GM23338 (cell line): ENCODE measurements around the gene CXCR5. TPM values are rescaled to one million over a fixed set of nuclear protein-coding genes. Genes with fewer than 3 reads are reported as not detected.
A peak's percentile ranks its signal among the peaks of the same experiment; 100 is the strongest.

Experiments
- ATAC-seq: fragments of 200-7000 bp; cut with Tn5 transposase; 3 replicates; pipeline ENCODE4 v1.9.1; 2020
- DNase-seq: peaks from one replicate; pipeline ENCODE4 v3.0.0-alpha.2; 2015; ENCODE audit warnings: low spot score
- H2AFZ ChIP-seq: fragments of 200-600 bp; sonication (generic); 2 replicates; pipeline ENCODE4 v1.8.0; 2016; ENCODE audit warnings: antibody characterized with exemption, mild to moderate bottlenecking, moderate library complexity
- H3F3A ChIP-seq: fragments of 200-600 bp; sonication (generic); replicated peaks from 2 replicates; pipeline ENCODE4 v1.8.0; 2017; ENCODE audit warnings: antibody characterized with exemption, mixed run types, low read depth
- H3K27ac ChIP-seq: fragments of 200-600 bp; sonication (generic); 2 replicates; pipeline ENCODE4 v1.6.1; 2016; ENCODE audit warnings: low read depth
- H3K27me3 ChIP-seq: fragments of 200-600 bp; sonication (generic); 2 replicates; pipeline ENCODE4 v1.8.0; 2016; ENCODE audit warnings: mild to moderate bottlenecking, mixed run types, moderate library complexity; ENCODE audit not compliant: insufficient read depth
- H3K36me3 ChIP-seq: fragments of 200-600 bp; sonication (generic); 2 replicates; pipeline ENCODE4 v1.8.0; 2016; ENCODE audit warnings: mild to moderate bottlenecking; ENCODE audit not compliant: insufficient read depth
- H3K4me1 ChIP-seq: fragments of 200-600 bp; sonication (generic); 2 replicates; pipeline ENCODE4 v1.8.0; 2016; ENCODE audit warnings: mild to moderate bottlenecking, moderate library complexity; ENCODE audit not compliant: insufficient read depth
- H3K4me2 ChIP-seq: fragments of 200-600 bp; sonication (generic); 2 replicates; pipeline ENCODE4 v1.7.1; 2017; ENCODE audit warnings: mixed run types
- H3K4me3 ChIP-seq: fragments of 200-600 bp; sonication (generic); 2 replicates; pipeline ENCODE4 v1.6.1; 2016; ENCODE audit warnings: mixed run types
- H3K79me2 ChIP-seq: fragments of 200-600 bp; sonication (generic); replicated peaks from 2 replicates; pipeline ENCODE4 v1.8.0; 2017; ENCODE audit warnings: mild to moderate bottlenecking; ENCODE audit not compliant: insufficient read depth
- H3K9me2 ChIP-seq: fragments of 200-600 bp; sonication (generic); 2 replicates; pipeline ENCODE4 v1.8.0; 2017; ENCODE audit not compliant: insufficient read depth
- H4K20me1 ChIP-seq: fragments of 200-600 bp; sonication (generic); replicated peaks from 2 replicates; pipeline ENCODE4 v1.8.0; 2017; ENCODE audit warnings: mild to moderate bottlenecking; ENCODE audit not compliant: insufficient read depth
- H3K27ac Mint-ChIP-seq: 2 replicates; pipeline ENCODE4 v1.8.0; 2020; ENCODE audit warnings: inconsistent platforms, mild to moderate bottlenecking, moderate library complexity, mixed read lengths
- H3K27me3 Mint-ChIP-seq: 3 replicates; pipeline ENCODE4 v1.8.0; 2022; ENCODE audit warnings: low read depth, mild to moderate bottlenecking, moderate library complexity, mixed read lengths, inconsistent platforms; ENCODE audit not compliant: insufficient read depth, poor library complexity
- H3K36me3 Mint-ChIP-seq: 3 replicates; pipeline ENCODE4 v1.8.0; 2021; ENCODE audit warnings: low read depth, mild to moderate bottlenecking, inconsistent platforms, moderate library complexity, mixed read lengths
- H3K4me1 Mint-ChIP-seq: 3 replicates; pipeline ENCODE4 v1.8.0; 2020; ENCODE audit warnings: mild to moderate bottlenecking, inconsistent platforms, mixed read lengths
- H3K4me3 Mint-ChIP-seq: 3 replicates; pipeline ENCODE4 v1.8.0; 2021; ENCODE audit warnings: moderate library complexity, mild to moderate bottlenecking, inconsistent platforms, mixed read lengths
- H3K9me3 Mint-ChIP-seq: 3 replicates; pipeline ENCODE4 v1.8.0; 2020; ENCODE audit warnings: moderate library complexity, mild to moderate bottlenecking, inconsistent platforms, mixed read lengths
- CREB1 ChIP-seq: fragments of 250-450 bp; sonication (Bioruptor Pico); IDR thresholded peaks from 2 replicates; pipeline ENCODE4 v1.5.0; 2020; ENCODE audit warnings: low read depth, mild to moderate bottlenecking, moderate library complexity
- EZH2 ChIP-seq: fragments of 200-600 bp; sonication (generic); IDR thresholded peaks from one replicate; pipeline ENCODE4 v1.8.0; 2017; ENCODE audit warnings: antibody characterized with exemption, mild to moderate bottlenecking, low read depth; ENCODE audit not compliant: unreplicated experiment
- EZH2phosphoT487 ChIP-seq: fragments of 200-600 bp; sonication (generic); IDR thresholded peaks from one replicate; pipeline ENCODE4 v1.8.1; 2018; ENCODE audit warnings: antibody characterized with exemption; ENCODE audit not compliant: unreplicated experiment
- JUNB ChIP-seq: IDR thresholded peaks from one replicate; pipeline ENCODE4 v1.6.1; 2016; ENCODE audit warnings: antibody characterized with exemption; ENCODE audit not compliant: unreplicated experiment
- NANOG ChIP-seq: IDR thresholded peaks from 2 replicates; pipeline ENCODE4 v1.6.1; 2016; ENCODE audit warnings: antibody characterized with exemption, borderline replicate concordance
- POLR2AphosphoS5 ChIP-seq: IDR thresholded peaks from 2 replicates; pipeline ENCODE4 v1.6.1; 2016; ENCODE audit warnings: antibody characterized with exemption, low read depth
- STAT1 ChIP-seq: IDR thresholded peaks from one replicate; pipeline ENCODE4 v1.6.1; 2016; ENCODE audit warnings: antibody characterized with exemption; ENCODE audit not compliant: unreplicated experiment
- ZNF114 ChIP-seq: fragments of 250-450 bp; sonication (Bioruptor Pico); IDR thresholded peaks from 2 replicates; pipeline ENCODE4 v1.5.0; 2020; ENCODE audit warnings: mild to moderate bottlenecking, moderate library complexity
- polyA plus RNA-seq: library from polyadenylated mRNA; unstranded; fragments of >200 nt; fragmentation: Nextera tagmentation; extraction: Ambion mirVana; gene quantifications from 2 replicates; pipeline ENCODE4 v1.2.1, GENCODE V29; 2016
- total RNA-seq: library from RNA; depleted of rRNA; stranded (reverse); fragments of >200 nt; shearing (Covaris generic); gene quantifications from 2 replicates; pipeline ENCODE4 v1.2.3, GENCODE V29; 2014
- TF ChIP-seq, protein P1 (sequence below): IDR thresholded peaks from one replicate; pipeline ENCODE4 v1.6.1; 2018; ENCODE audit warnings: antibody characterized with exemption; ENCODE audit not compliant: unreplicated experiment
- TF ChIP-seq, protein P2 (sequence below): IDR thresholded peaks from 2 replicates; pipeline ENCODE4 v1.6.1; 2016; ENCODE audit warnings: antibody characterized with exemption
- TF ChIP-seq, protein P3 (sequence below), 2 experiments: fragments of 200-600 bp in 1 of 2; sonication (generic) in 1 of 2; conservative IDR thresholded peaks; 2 replicates each; pipeline versions ENCODE4 v1.5.1 to v1.6.1; 2016 to 2017; ENCODE audit warnings: antibody characterized with exemption in 2 of 2, low read depth in 2 of 2, mild to moderate bottlenecking in 2 of 2, moderate library complexity in 1 of 2

Gene CXCR5
- total and polyA plus RNA-seq, 2 experiments from 2014 or later, result 0.18 TPM; not detected in 1

DNA sequence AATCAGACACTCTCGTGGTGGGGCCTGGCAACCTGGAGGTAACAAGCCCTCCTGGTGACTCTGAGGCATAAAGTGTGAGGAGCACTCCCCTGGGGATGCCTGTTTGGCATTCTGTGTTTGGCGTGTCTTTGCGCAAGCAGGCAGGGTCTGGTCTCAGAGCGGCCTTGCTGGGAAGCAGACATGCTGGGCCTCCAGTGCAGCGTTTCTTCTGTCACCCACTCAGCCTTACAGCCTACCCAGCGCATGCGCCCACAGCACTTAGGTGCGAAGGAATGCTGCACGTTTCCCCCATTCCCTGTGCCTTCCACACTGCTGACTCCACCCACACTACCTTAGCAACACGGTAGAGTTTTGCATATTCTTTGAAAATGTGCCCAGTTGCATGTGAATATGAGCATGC lies 7.4 kb upstream of the CXCR5 start:
- no peaks in the 10 kb centered on the region for H3K36me3 ChIP-seq
- H3K4me1 ChIP-seq, result no peaks in the 10 kb centered on the region; the same call in 1 of the 2 replicates
- H3K27me3 ChIP-seq, result no peaks in the 10 kb centered on the region
- H3K36me3 Mint-ChIP-seq, result no peaks in the 10 kb centered on the region
- H3K4me3 ChIP-seq, result no peak overlapping the region
- peaks cover 11% of the 10 kb centered on the region for H3K27me3 Mint-ChIP-seq
- no peaks in the 10 kb centered on the region for H3K79me2 ChIP-seq
- no peaks in the 10 kb centered on the region for H3K9me3 Mint-ChIP-seq
- H3K27ac ChIP-seq, result no peak overlapping the region
- H3K9me2 ChIP-seq, result no peaks in the 10 kb centered on the region
- ATAC-seq (no peak), DNase-seq (no peak)
- H3K4me1 Mint-ChIP-seq, result peaks cover 9% of the 10 kb centered on the region; the same call in 2 of the 3 replicates
- H4K20me1 ChIP-seq, result no peaks in the 10 kb centered on the region
- no peak overlapping the region for H3K4me2 ChIP-seq
- H3K4me3 Mint-ChIP-seq, result no peak overlapping the region
- H3F3A ChIP-seq, result no peaks in the 10 kb centered on the region
- no peak overlapping the region for H2AFZ ChIP-seq
- no peak for TF ChIP-seq JUNB
- TF ChIP-seq EZH2, result no peak
- TF ChIP-seq POLR2AphosphoS5, result no peak
- TF ChIP-seq CREB1, result no peak
- TF ChIP-seq, protein P1, sequence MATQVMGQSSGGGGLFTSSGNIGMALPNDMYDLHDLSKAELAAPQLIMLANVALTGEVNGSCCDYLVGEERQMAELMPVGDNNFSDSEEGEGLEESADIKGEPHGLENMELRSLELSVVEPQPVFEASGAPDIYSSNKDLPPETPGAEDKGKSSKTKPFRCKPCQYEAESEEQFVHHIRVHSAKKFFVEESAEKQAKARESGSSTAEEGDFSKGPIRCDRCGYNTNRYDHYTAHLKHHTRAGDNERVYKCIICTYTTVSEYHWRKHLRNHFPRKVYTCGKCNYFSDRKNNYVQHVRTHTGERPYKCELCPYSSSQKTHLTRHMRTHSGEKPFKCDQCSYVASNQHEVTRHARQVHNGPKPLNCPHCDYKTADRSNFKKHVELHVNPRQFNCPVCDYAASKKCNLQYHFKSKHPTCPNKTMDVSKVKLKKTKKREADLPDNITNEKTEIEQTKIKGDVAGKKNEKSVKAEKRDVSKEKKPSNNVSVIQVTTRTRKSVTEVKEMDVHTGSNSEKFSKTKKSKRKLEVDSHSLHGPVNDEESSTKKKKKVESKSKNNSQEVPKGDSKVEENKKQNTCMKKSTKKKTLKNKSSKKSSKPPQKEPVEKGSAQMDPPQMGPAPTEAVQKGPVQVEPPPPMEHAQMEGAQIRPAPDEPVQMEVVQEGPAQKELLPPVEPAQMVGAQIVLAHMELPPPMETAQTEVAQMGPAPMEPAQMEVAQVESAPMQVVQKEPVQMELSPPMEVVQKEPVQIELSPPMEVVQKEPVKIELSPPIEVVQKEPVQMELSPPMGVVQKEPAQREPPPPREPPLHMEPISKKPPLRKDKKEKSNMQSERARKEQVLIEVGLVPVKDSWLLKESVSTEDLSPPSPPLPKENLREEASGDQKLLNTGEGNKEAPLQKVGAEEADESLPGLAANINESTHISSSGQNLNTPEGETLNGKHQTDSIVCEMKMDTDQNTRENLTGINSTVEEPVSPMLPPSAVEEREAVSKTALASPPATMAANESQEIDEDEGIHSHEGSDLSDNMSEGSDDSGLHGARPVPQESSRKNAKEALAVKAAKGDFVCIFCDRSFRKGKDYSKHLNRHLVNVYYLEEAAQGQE, result no peak
- TF ChIP-seq EZH2phosphoT487, result no peak
- TF ChIP-seq, protein P2, sequence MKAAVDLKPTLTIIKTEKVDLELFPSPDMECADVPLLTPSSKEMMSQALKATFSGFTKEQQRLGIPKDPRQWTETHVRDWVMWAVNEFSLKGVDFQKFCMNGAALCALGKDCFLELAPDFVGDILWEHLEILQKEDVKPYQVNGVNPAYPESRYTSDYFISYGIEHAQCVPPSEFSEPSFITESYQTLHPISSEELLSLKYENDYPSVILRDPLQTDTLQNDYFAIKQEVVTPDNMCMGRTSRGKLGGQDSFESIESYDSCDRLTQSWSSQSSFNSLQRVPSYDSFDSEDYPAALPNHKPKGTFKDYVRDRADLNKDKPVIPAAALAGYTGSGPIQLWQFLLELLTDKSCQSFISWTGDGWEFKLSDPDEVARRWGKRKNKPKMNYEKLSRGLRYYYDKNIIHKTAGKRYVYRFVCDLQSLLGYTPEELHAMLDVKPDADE, result no peak
- no peak for TF ChIP-seq STAT1
- no peak for TF ChIP-seq ZNF114 (CRISPR knock-in tag)
- H3K27ac Mint-ChIP-seq, result no peak overlapping the region

DNA sequence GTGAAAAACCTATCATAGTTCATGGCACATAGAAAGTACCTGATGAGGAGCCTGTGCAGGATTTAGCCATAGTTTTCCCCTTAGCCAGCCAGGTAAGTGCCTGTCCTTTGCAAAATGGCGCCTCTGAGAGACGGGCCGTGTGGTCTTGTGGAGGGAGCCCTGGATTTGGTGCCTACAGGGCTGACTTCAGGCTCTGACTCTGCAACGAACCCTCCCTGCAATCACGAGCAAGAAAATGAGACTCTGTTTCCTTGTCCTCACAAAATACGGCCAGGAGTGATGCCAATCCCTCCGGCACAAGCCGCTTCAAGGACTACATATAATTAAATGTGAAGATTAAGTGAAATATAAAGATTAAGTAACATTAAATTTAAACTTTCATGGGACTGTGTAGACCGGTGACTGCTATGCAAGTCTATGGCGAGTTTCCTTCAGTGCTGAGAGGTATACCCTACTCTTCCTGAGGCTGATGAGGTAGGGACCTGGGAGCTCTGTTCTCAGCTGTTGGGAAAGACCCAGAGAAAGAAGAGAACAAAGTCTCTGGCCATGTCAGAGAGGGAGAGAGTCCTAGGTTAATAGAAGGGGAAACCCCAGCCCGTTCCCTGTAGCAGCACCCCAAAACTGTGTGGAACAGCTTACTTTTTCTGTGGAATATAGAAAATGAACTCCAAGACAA lies 6.1 kb upstream of the CXCR5 start:
- TF ChIP-seq, protein P2, result no peak
- no peak for TF ChIP-seq JUNB
- TF ChIP-seq NANOG, result no peak
- TF ChIP-seq, protein P3, sequence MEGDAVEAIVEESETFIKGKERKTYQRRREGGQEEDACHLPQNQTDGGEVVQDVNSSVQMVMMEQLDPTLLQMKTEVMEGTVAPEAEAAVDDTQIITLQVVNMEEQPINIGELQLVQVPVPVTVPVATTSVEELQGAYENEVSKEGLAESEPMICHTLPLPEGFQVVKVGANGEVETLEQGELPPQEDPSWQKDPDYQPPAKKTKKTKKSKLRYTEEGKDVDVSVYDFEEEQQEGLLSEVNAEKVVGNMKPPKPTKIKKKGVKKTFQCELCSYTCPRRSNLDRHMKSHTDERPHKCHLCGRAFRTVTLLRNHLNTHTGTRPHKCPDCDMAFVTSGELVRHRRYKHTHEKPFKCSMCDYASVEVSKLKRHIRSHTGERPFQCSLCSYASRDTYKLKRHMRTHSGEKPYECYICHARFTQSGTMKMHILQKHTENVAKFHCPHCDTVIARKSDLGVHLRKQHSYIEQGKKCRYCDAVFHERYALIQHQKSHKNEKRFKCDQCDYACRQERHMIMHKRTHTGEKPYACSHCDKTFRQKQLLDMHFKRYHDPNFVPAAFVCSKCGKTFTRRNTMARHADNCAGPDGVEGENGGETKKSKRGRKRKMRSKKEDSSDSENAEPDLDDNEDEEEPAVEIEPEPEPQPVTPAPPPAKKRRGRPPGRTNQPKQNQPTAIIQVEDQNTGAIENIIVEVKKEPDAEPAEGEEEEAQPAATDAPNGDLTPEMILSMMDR (conservative IDR thresholded peaks at IDR 0.05; ENCODE audit: low read depth in 2 of 2), result no peak
- no peak for TF ChIP-seq ZNF114 (CRISPR knock-in tag)
- H4K20me1 ChIP-seq, result no peaks in the 10 kb centered on the region
- DNase-seq (no peak), ATAC-seq (no peak)
- Mint-ChIP-seq H3K9me3 (no peaks in the 10 kb centered on the region), H3K27ac (no peak overlapping the region), H3K4me1 (peaks cover 8% of the 10 kb centered on the region; the same call in 2 of the 3 replicates), H3K36me3 (no peaks in the 10 kb centered on the region), H3K4me3 (no peak overlapping the region), H3K27me3 (peaks cover 11% of the 10 kb centered on the region)
- H3K79me2 ChIP-seq, result no peaks in the 10 kb centered on the region
- no peaks in the 10 kb centered on the region for H3K27me3 ChIP-seq
- H3K4me3 ChIP-seq, result no peak overlapping the region
- H3K27ac ChIP-seq, result no peak overlapping the region
- H3K9me2 ChIP-seq, result no peaks in the 10 kb centered on the region
- no peaks in the 10 kb centered on the region for H3K36me3 ChIP-seq
- H2AFZ ChIP-seq, result peak overlapping the region; percentile 72; the same call in 1 of the 2 replicates
- no peak overlapping the region for H3K4me2 ChIP-seq
- H3F3A ChIP-seq, result no peaks in the 10 kb centered on the region
- H3K4me1 ChIP-seq, result no peaks in the 10 kb centered on the region; the same call in 1 of the 2 replicates
